Stimulated activated naive CD4-positive, alpha-beta T cell (primary cell): ENCODE data around the gene ZNF383.
"Not testable (repeated sequence)": the region's sequence is repeated elsewhere in the genome, so short reads cannot be mapped to it uniquely, and the experiment has no call there.

Source experiments
- DNase-seq, 6 experiments: peaks; one replicate each; lab custom pipeline; 2025; lab: John Stamatoyannopoulos, UW

The ZNF383 gene

DNA sequence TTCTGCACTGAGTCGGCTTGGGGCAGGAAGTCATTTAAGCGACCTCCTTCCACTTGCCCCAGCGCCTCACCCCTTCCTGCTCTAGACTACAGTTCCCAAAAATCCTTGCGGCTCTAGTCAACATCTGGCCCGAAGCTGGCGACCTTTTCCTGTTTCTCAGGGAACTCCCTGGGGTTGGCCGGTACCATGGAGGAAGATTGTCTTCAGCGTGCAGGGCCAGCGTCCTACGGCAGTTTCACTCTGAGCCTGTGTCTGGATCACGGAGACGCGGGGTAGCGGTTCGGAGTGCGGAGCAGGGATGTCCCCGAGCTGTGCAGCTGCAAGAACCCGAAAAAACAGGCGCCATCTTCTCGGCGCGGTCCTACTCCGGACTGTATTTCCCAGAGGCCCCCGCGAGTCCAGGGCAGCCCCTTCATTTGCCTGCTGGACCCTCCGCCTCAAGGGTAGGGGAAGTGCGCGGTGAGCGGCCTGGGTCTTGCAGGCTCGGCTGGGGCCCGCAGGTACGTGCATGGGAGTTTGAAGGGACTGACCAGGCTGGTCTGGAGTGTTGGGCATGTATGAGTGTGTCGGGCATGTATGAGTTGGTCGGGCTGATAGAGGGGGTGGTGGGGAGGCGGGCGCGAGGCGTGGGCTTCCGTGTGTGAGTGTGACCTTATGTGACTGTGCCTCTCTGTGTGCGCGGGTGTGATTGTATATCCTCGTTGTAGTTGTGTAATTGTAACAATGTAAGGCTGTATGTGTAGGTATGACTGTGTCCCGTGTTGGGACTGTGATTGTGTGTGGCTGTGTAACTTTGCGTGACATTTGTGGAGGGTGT, at the start of gene ZNF383:
ZNF383 (plus strand) TSS at position 440 of the 817 bp plus-strand sequence. CDS start 12,240 bp downstream, outside the sequence.
- peak; percentile 50 to 90 (median 74) for DNase-seq

DNA sequence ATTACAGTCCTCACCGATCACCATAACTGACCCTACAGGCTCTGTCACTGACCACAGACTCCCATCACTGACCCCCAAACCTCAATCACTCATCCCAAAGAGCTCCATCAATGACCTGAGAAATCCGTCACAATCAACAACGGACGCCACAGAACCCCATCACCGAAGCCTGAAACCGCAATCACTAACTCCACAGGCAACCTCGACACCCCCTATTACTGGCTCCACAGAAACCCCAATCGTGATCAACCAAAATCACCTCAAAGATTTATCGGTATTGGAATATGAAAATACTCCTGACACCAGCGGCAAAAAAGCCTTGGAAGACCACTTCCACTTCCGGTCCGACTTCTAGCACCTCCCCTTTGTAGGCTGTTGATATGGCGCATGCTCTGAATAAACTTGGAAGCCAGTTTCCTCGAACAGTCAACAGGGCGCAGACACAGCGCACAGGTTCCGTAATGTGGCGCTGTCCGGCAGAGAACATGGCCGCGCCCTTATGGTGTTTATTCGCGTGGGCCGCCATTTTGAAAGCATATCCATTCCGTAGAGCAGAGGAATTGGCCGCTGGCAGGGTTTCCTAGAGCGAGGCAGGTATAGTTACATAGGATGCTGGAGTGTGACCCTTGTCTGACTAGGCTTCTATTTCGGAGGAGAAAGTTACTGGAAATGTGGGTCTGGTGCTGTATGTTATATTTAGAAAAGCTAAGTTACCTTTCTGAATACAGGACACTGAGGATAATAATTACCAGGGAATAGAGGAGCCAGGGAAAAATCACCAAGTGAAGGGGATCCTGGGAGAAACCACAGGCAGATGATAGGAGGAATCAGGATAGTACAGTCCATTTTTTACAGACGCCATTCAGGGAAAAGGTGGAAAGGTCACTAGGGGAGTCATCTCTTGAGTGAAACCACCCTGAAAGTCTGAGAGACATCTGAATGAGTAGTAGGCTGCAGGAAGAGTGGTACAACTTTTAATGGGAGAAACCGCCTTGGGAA, 45.3 kb upstream of the ZNF383 start, which contains the start of gene ZNF585A:
ZNF585A (minus strand) TSS at position 328 of the 999 bp plus-strand sequence. CDS start 2,785 bp downstream, outside the sequence.
- peak; percentile 78 to 90 (median 86) for DNase-seq

DNA sequence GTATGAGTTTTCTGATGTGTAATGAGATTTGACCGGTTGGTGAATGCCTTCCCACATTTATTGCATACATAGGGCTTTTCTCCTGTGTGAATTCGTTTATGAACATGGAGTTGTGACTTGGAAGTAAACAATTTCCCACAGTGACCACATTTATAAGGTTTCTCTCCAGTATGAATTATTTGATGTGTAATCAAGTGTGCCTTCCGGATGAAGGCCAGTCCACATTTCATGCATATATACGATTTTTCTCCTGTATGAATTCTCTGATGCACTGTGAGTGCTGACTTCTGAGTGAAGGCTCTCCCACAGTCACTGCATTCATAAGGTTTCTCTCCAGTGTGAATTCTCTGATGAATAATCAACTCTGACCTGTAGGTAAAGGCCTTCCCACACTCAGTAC, 31.9 kb upstream of the ZNF383 start:
- not testable (repeated sequence) for DNase-seq

DNA sequence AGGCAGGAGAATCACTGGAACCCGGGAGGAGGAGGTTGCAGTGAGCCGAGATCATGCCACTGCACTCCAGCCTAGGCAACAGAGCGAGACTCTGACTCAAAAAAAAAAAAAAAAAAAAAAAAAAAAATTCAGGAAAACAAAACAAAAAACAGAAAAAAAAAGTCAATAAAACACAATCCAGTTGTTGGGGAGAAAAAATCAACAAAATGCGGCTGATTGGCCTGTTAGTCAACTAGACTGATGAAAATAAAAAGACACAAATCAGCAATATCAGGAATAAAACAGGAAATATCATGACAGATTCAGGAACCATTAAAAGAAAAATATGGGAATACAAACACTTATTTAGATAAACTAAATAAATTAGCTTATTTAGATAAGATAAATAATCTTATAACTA, 22.8 kb upstream of the ZNF383 start:
- not testable (repeated sequence) for DNase-seq

DNA sequence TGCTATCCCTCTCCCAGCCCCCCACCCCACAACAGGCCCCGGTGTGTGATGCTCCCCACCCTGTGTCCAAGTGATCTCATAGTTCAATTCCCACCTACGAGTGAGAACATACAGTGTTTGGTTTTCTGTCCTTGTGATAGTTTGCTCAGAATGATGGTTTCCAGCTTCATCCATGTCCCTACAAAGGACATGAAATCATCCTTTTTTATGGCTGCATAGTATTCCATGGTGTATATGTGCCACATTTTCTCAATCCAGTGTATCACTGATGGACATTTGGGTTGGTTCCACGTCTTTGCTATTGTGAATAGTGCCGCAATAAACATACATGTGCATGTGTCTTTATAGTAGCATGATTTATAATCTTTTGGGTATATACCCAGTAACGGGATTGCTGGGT, 20.9 kb upstream of the ZNF383 start:
- not testable (repeated sequence) for DNase-seq

DNA sequence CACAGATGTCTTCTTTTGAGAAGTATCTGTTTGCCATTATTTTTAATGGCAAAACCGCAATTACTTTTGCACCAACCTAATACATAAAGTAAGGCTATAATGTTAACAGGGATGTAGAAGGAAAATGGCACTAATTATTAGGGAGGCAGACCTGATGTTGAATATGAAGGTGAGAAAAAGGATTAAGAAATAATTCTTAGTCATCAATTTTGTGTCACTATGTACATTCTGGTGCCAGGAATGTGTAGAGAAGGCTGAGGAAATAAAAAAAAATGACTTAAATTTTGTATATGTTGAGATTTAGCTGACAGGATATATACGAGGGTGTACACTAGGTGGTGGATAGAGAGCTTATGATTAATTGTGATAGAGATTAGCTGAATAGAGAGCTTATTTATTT, 20.2 kb upstream of the ZNF383 start:
- DNase-seq: no peak

DNA sequence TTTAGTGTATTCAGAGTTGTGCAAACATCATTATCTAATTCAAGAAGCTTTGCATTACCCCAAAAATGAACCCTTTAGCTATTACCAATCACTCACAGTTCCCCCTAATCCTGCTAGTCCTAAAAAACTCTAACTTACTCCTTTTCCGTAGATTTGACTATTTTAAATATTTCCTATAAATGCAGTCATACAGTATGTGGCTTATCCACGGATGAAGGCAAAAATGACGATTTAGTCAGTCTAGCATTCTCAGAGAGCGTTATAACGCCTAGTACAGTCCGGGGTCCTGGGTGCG, 587 bp upstream of the ZNF383 start:
- no peak for DNase-seq

DNA sequence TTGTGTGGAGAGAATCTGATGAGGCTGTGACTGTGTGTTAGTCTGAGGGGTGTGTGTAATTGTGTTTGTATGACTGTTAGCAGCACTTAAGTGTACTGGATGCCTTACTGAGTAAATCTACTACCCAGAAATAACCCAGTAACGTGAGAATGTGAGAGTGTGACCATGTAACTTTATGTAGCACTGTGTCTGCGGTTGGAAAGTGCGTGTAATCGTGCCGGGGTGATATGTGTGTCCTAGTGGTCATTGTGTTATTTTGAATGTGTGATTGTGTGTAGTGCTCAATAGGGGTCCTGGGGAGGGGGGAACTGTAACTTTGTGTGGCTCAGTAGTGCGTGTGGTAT, 550 bp downstream of the ZNF383 start:
- no peak for DNase-seq

DNA sequence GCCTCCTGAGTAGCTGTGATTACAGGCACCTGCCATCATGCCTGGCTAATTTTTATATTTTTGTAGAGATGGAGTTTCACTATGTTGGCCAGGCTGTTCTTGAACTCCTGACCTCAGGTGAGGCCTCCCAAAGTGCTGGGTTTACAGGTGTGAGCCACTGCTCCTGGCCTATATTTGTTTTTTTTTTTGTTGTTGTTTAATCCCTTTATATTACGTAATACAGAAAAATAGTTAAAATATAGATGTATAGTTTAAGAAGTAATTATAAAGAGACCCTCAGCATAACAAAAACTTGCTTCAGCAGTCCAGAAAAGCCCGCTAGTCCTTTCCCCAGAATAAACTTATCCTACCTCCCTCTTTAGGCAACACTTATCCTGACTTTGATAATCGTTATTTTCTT, 2.4 kb downstream of the ZNF383 start:
- DNase-seq: no peak

DNA sequence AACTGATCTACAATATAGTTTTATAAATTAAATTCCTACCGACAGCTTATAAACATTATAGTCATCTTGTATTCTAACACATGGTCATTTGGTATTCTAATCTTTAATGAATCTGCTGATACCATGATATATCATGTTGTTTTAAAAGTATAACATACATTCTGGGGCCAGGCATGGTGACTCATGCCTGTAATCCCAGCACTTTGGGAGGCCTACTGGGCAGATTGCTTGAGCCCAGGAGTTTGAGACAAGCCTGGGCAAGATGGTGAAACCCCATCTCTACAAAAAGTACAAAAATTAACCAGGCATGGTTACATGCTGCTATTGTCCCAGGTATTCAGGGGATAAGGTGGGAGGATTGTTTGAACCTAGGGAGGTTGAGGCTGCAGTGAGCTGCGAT, 3.1 kb downstream of the ZNF383 start:
- DNase-seq: no peak

DNA sequence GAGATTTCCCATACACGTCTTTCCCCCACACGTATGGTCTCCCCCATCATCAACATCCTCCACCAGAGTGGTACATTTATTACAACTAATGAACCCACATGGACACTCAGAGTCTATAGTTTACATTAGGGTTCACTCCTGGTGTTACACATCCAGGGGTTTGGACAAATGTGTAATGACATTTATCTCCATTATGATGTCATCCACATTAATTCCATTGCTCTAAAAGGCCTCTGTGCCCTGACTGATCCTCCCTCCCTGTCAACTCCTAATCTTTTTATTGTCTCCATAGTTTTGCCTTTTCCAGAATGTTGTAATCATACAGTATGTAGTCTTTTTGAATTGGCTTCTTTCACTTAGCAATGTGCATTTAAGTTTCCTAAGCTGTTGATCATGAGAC, 8.2 kb downstream of the ZNF383 start:
- DNase-seq: no peak

DNA sequence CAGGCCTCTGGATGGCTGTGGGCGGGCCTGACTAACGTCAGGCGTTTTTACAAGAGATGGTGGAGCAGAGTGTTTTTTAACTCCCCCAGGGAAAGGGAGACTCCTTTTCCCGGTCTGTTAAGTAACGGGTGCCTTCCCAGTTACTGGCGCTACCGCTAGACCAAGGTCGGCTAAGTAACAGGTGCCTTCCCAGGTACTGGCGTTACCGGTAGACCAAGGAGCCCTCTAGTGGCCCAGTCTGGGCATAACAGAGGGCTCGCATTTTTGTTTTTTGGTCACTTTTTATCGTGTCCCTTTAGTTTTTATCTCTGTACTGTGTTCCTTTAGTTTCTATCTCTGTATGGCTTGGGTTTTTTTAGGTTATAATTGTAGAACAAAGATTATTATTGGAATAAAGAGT, 10.0 kb downstream of the ZNF383 start:
- DNase-seq: peak in 2 of 6 experiments; percentile 1 to 17

DNA sequence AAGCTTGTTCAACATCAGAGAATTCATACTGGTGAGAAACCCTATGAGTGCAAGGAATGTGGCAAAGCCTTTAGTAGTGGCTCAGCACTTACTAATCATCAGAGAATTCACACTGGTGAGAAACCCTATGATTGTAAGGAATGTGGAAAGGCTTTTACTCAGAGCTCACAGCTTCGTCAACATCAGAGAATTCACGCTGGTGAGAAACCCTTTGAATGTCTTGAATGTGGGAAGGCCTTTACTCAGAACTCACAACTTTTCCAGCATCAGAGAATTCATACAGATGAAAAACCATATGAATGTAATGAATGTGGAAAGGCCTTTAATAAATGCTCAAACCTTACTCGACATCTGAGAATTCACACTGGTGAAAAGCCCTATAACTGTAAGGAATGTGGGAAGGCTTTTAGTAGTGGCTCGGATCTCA, 25.2 kb downstream of the ZNF383 start:
- DNase-seq: peak in 1 of 6 experiments; percentile 1

DNA sequence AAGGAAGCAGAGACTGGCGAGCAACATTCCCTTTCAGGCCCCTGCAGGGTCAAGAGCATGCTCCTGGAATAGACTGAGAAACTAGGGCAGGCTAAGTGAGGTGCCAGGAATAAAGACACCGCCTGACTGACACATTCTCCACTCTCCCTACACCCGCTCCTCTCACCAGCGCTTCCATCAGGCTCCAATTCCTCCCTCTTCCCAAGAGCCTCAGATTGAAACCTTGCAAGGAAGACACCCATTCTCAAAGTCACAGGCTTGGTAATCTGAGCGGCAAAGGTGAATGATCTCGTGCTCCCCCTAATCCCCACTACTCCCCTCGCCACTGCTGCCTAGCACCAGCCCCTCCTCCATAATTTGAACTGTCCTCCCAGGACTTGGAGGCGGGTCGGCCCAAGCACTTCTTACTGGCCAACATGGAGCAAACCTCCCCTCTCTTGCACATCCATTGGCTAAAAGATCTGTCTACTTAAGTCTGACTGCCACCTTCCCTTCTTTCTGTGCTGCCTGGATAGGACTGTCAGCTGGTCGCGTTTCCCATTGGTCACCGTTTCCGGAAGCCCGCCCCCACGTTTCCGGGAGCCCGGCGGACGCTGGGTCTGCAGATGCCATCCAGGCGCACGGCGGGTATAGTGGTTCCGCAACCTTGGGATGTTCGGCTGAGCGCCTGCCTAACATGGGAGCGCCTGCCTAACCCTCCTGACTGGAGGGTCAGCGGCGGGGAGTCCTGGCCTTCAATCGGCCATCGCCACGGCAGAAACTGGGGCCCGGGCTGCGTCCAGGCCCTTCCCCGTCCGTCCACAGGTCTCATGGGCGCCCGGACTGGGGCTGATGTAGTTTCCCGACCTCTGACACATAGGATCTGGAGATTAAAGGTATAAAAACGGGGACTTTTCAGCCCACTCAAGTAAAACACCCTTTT, 33.6 kb downstream of the ZNF383 start:
- peak in 2 of 6 experiments; percentile 0 to 2 for DNase-seq

DNA sequence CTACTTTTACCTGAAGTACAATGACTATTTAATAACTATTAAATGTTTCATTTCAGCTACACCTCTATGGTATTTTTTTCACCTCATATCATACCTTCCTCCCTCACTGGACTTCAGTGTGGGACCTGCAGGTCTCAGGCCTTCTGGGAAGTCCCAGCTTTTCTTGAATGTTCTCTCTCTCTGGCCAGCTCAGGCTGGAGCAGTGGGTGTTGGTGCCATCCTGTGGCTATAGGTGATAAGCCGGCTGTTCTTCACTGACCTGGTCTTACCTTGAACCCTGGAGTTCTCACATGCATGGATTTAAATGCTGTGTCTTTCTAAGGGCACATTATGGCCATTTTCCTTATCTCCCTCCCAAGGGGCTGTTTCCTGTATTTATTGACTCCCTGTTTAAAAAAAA, 45.0 kb downstream of the ZNF383 start:
- DNase-seq: not testable (repeated sequence)

DNA sequence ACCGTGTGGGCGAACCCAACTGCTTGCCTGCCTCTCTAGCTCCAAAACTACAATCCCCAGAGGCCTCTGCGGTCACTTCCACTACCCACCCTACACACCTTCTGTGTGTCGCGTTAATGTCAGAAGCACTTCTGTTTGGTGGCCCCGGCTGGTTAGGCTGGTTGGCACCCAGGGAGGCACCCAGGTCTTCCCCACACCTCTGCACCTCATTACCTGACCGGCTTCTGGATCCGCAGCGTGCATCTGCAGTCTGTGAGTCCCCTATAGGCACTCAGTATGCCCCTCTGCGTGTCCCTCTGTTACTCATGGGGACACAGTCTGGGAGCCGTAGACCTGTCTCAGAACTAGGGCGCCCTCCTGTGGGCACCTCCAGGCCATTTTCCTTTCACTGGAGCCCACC, 49.0 kb downstream of the ZNF383 start:
- not testable (repeated sequence) for DNase-seq

DNA sequence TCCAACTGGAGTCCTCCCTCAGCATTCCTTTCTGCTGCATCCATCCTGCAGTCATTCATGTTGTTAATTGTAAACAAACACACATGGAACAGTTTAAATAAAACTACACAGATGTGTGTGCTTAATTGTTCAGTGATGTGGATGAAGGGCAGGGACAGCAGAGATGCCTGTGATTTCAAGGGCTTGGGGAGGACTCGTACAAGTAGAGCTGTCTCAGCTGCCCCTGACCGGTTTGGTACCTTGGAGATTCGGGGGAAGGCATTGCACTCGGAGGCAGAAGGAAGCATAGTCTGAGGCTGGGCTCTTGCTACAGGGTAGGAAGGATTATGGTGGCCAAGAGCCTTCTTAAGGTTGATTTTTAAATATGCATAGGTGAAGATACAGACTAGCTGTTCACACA, 49.7 kb downstream of the ZNF383 start:
- not testable (repeated sequence) for DNase-seq

DNA sequence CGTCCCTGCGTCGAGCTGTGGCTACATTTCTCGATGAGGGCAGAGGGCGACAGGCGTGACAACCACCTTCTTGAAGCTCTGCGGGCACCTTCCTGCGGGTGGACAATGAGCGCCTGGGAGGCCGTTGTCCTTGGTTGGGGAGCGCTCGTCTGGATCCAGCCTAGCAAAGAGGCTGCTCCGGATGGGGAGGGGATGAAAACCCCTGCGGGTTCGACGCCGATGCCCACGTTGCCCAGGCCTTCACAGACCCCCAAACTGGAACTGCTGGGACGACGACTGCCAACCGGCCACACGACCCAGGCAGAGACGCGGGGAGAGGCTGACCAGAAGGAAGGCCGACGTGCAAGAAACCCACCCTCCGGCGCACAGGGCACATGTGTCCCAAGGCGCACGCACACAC, 62.6 kb downstream of the ZNF383 start:
- DNase-seq: not testable (repeated sequence)

DNA sequence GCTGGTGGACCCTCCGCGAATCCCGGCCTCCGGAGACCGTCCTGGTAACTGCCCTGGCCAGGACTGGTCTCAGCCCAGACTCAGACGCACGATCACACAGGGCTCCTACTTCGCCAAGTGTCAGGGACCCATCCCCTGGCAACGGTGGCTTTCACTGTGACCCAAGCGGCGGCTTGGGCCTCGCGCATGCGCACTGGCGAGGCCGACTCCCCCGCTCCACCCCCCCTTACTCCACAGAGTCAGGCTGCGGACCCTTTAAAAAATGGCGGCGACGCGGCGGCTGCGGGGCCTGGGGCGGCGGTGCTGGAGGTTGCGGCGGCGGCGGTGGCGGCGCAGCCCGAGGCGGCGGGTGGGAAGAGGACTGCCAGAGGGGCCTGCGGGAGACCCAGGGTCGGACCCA, 66.0 kb downstream of the ZNF383 start:
- not testable (repeated sequence) for DNase-seq

DNA sequence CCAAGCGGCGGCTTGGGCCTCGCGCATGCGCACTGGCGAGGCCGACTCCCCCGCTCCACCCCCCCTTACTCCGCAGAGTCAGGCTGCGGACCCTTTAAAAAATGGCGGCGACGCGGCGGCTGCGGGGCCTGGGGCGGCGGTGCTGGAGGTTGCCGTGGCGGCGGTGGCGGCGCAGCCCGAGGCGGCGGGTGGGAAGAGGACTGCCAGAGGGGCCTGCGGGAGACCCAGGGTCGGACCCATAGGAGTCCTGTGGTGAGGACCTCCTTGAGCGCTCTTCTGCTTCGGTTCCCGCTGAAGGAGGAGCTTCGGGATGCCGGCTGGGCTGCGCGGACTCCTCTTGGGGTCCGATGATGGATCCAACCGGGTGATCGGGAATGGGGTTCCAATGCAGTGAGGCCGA, 71.2 kb downstream of the ZNF383 start:
- DNase-seq: not testable (repeated sequence)
